Hepatocyte (in vitro differentiated cells): Measurements from ENCODE around the gene LAMP1.

Experiments
- CTCF ChIP-seq: fragments of 200-600 bp; sonication (generic); IDR thresholded peaks from 2 replicates; pipeline ENCODE4 v1.5.1; 2016; ENCODE audit warnings: antibody characterized with exemption, mild to moderate bottlenecking; ENCODE audit not compliant: poor library complexity
- EZH2phosphoT487 ChIP-seq: fragments of 200-600 bp; sonication (generic); IDR thresholded peaks from one replicate; pipeline ENCODE4 v1.6.1; 2018; ENCODE audit warnings: antibody characterized with exemption, mild to moderate bottlenecking, low read depth, moderate library complexity; ENCODE audit not compliant: unreplicated experiment, severe bottlenecking

GRCh38 chr13:113365583-113365970 lies 68.5 kb downstream of the LAMP1 start:
- TF ChIP-seq CTCF = no peak
- TF ChIP-seq EZH2phosphoT487 = no peak
